Stimulated activated CD8-positive, alpha-beta memory T cell treated with anti-CD3 and anti-CD28 coated beads, Interleukin-4, amount 100 ng/mL, for 24 hours (primary cell): Measurements from ENCODE around the gene OR5P2.
"Not testable (repeated sequence)": the region's sequence is repeated elsewhere in the genome, so short reads cannot be mapped to it uniquely, and the experiment has no call there.

Source experiments
- DNase-seq: peaks from one replicate; pipeline ENCODE4 v3.0.0-alpha.2; 2020; ENCODE audit warnings: low read depth

Gene OR5P2

GRCh38 chr11:7796842-7797241 lies at the start of gene OR5P2:
Gene OR5P2 (minus strand): TSS chr11:7796942. CDS start chr11:7796942, 0 bp downstream.
- DNase-seq = no peak

DNA sequence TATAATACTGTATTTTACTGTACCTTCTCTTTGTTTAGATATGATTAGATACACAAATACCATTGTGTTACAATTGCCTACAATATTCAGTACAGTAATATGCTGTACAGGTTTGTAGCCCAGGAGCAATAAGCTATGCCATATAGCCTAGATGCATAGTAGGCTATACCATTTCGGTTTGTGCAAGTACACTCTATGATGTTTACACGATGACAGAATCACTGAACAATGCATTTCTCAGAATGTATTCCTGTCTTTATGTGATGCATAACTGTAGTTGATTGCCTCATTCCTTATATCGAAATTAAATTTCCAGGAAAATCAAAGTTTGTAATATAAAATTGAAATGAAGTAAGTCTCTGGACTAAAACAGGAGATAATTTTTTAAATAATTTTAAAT lies 49.3 kb upstream of the OR5P2 start:
- no peak for DNase-seq

- DNase-seq = no peak
Observed at GRCh38 chr11:7844986-7845385, 48.2 kb upstream of the OR5P2 start.

GRCh38 chr11:7844521-7844920 lies 47.8 kb upstream of the OR5P2 start:
- DNase-seq = no peak

- no peak for DNase-seq
Observed at GRCh38 chr11:7840578-7840977, 43.8 kb upstream of the OR5P2 start.

DNA sequence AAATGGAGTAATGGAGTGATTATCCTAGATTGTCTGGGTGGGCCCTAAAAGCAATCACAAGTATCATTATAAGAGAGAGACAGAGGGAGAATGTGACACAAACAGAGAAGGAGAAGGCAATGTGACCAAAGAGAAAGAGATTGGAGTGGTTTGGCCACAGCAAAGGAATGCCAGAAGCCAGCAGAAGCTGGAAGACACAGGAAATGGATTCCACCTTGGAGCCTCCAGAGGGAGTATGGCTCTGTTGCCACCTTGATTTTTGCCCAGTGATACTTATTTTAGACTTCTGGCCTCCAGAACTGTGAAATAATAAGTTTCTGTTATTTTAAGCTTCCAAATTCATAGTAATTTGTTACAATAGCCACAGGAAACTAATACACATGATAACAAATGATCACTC lies 36.8 kb upstream of the OR5P2 start:
- DNase-seq = no peak

DNA sequence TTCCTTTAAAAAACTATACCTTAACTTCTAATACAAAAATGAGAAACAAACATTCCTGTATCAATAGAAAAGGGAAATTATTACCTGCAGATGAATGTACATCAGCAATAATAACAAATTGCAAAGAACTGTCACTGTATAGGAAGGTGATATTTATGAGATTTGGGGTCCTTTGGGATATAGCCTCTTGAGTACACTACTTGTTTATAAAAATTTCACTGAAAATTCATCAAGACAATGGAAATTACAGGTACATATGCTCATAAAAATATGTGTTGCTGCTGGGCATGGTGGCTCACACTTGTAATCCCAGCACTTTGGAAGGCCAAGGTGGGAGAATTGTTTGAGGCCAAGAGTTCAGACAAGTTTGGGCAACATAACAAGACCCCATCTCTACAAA lies 34.0 kb upstream of the OR5P2 start, which contains the start of gene OR5P3:
Gene OR5P3 (minus strand): TSS at position 101 of the 400 bp plus-strand sequence.
- DNase-seq = no peak

- no peak for DNase-seq
Observed at GRCh38 chr11:7826324-7826723, 29.6 kb upstream of the OR5P2 start.

DNA sequence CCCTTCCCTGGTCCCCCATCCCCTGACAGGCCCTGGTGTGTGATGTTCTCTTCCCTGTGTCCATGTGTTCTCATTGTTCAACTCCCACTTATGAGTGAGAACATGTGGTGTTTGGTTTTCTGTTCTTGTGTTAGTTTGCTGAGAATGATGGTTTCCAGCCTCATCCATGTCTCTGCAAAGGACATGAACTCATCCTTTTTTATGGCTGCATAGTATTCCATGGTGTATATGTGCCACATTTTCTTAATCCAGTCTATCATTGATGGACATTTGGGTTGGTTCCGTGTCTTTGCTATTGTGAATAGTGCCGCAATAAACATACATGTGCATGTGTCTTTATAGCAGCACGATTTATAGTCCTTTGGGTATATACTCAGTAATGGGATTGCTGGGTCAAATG lies 23.7 kb upstream of the OR5P2 start:
- not testable (repeated sequence) for DNase-seq

GRCh38 chr11:7814897-7815296 lies 18.2 kb upstream of the OR5P2 start:
- DNase-seq = not testable (repeated sequence)

DNA sequence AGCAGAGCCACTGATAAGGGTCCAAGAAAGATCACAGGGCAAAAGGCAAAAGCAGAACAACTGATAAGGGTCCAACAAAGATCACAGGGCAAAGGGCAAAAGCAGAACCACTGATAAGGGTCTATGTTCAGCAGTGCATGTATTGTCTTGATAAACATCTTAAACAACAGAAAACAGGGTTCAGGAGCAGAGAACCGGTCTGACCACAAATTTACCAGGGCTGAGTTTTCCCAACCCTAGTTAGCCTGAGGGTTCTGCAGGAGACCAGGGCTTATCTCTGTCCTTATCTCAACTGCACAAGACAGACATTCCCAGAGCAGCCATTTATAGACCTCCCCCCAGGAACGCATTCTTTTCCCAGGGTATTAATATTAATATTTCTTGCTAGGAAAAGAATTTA lies 13.6 kb upstream of the OR5P2 start:
- DNase-seq = not testable (repeated sequence)

DNA sequence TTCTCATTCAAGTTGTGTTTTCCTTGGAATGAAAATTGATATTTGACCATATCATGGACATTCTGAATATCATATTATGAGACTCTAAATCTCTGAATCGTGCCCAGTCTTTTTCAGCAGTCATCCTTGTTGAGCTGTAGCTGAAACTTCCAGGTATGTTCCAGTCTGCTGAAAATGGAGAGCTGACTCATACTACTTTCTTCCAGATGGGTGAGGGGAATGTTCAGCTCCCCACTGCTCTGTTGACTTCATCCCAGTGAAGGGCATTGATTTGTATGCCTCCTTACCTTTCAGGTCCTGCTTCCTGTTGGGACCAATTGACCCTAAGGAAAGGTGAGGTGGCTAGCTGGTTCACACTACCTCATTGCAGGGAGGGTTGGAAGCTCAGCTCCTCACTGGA lies 3.5 kb downstream of the OR5P2 start:
- no peak for DNase-seq

DNA sequence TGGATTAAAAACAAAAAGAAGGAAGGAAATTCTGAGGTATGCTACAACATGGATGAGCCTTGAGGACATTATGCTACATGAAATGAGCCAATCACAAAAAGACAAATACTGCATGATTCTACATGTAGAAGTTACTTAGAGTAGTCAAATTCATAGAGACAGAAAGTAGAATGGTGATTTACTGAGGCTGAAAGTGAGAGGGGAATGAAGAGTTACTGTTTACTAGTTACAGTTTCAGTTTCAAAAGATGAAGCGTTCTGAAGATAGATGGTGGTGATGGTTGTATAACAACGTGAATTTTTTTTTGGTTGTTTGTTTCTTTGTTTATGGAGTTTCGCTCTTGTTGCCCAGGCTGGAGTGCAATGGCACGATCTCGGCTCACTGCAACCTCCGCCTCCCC lies 9.5 kb downstream of the OR5P2 start:
- no peak for DNase-seq

DNA sequence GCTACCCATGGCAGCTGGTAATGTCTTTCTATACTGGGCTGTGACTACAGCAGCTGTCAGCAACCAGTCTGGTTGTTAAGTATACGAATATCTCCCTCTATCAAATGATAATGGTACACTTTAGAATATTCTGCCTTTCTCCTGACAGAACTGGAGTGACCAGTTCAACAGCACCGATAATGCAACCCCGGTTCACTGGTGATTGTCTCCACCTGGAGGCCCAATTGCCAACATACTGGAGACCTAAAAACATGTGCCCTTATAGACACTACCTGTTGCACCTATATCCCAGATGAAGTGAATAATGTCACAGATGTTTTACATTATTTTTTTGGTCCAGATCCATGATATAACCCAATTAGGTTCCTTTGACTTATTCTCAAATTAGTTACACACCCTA lies 21.1 kb downstream of the OR5P2 start:
- no peak for DNase-seq

- DNase-seq = not testable (repeated sequence)
Observed at GRCh38 chr11:7764301-7764700, 32.4 kb downstream of the OR5P2 start.

DNA sequence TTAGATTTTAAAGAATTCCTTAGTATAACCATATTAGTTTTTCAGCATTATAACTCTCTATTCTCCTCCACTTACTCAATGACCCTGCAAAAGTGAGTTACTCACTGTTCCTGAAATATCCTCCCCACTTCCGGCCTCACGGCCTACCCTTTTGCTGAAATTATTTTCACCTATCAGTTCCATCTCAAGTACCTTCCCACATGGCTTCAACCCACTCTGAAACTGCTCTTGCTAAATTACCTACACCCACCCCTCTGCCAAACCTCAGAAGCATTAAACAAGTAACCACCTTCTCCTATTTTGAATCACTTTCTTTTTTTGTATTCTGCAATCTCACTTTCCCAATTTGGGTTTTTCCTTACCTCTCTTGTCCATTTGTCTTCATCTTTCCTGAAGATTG lies 37.7 kb downstream of the OR5P2 start:
- DNase-seq = no peak

DNA sequence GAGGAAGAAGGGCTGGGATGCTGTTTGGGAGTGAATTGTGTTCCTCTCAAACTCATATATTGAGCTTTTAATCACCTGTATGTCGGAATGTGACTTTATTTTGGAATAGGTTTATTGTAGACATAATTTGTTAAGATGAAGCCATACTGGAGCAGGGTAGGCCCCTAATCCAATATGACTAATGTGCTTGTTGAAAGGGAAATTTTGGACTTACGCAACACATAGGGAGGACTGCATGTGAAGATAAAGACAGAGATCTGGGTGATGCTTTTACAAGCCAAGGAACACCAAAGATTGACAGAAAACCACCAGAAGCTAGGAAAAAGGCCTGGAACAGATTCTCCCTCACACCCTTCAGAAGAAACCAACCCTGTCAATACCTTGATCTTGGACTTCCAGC lies 47.3 kb downstream of the OR5P2 start:
- no peak for DNase-seq
